Natural killer cell (primary cell): ENCODE measurements around the gene ADAM17. TPM values are rescaled to one million over a fixed set of nuclear protein-coding genes. Genes with fewer than 3 reads are reported as not detected.
A peak's percentile ranks its signal among the peaks of the same experiment; 100 is the strongest.

Experiments used
- ATAC-seq, 3 donors: fragments of 150-1000 bp in 2 of 3; fragments of 200-7000 bp in 1 of 3; cut with Tn5 transposase; 1 replicate in 1 of 3; 2 replicates in 2 of 3; pipeline ENCODE4 v1.10.0; 2021; ENCODE audit warnings: mild to moderate bottlenecking in 2 of 3, moderate library complexity in 2 of 3
- DNase-seq, 2 donors: peaks; one replicate each; pipeline versions ENCODE4 v3.0.0 to v3.0.0-alpha.2; 2013 to 2021; ENCODE audit warnings: mixed read lengths in 1 of 2
- H3K27ac ChIP-seq: one replicate; pipeline ENCODE4 v1.5.1; 2013; ENCODE audit warnings: mild to moderate bottlenecking, low read length
- H3K27me3 ChIP-seq: one replicate; pipeline ENCODE4 v1.6.1; 2013; ENCODE audit warnings: low read length; ENCODE audit not compliant: control insufficient read depth, insufficient read depth
- H3K36me3 ChIP-seq: one replicate; pipeline ENCODE4 v1.6.1; 2013; ENCODE audit warnings: low read length; ENCODE audit not compliant: control insufficient read depth, insufficient read depth
- H3K4me1 ChIP-seq: one replicate; pipeline ENCODE4 v1.6.1; 2013; ENCODE audit warnings: low read length; ENCODE audit not compliant: control insufficient read depth, insufficient read depth
- H3K4me3 ChIP-seq: one replicate; pipeline ENCODE4 v1.5.1; 2013; ENCODE audit warnings: low read length
- H3K9me3 ChIP-seq: one replicate; pipeline ENCODE4 v1.6.1; 2013; ENCODE audit warnings: low read length; ENCODE audit not compliant: control insufficient read depth, insufficient read depth
- H3K27ac Mint-ChIP-seq, 2 donors: one replicate each; pipeline ENCODE4 v1.8.0; 2022; ENCODE audit warnings: mild to moderate bottlenecking in 2 of 2, mixed read lengths in 2 of 2, moderate library complexity in 1 of 2
- H3K27me3 Mint-ChIP-seq, 2 donors: one replicate each; pipeline ENCODE4 v1.8.0; 2022; ENCODE audit warnings: low read depth in 2 of 2, mixed read lengths in 2 of 2
- H3K36me3 Mint-ChIP-seq: one replicate; pipeline ENCODE4 v1.8.0; 2022; ENCODE audit warnings: mixed read lengths
- H3K4me1 Mint-ChIP-seq, 2 donors: one replicate each; pipeline ENCODE4 v1.8.0; 2022; ENCODE audit warnings: mixed read lengths in 2 of 2
- H3K4me3 Mint-ChIP-seq: one replicate; pipeline ENCODE4 v1.8.0; 2022; ENCODE audit warnings: mild to moderate bottlenecking, moderate library complexity, mixed read lengths
- H3K9me3 Mint-ChIP-seq, 2 donors: one replicate each; pipeline ENCODE4 v1.8.0; 2022; ENCODE audit warnings: mixed read lengths in 2 of 2
- WGBS: methylation state at CpG from one replicate; pipeline ENCODE4 v1.1.7; 2013; ENCODE audit warnings: missing lambda C conversion rate; ENCODE audit not compliant: insufficient coverage; 5-methylcytosine and 5-hydroxymethylcytosine counted together
- intact Hi-C: fragments of 100-400 bp; cut with micrococcal nuclease; formaldehyde crosslinking; loops from one replicate; pipeline ENCODE4 v1.14.2; 2022
- total RNA-seq, 4 donors: library from RNA; stranded (reverse); fragments of 120-200 nt in 1 of 4; gene quantifications; one replicate each; pipeline versions ENCODE4 v1.2.3 to v1.2.4, GENCODE V29; 2013 to 2022
- TF ChIP-seq, protein P1 (sequence below): fragments of 200-600 bp; IDR thresholded peaks from one replicate; pipeline ENCODE4 v1.8.0; 2022; ENCODE audit warnings: antibody characterized with exemption

Gene ADAM17
- total RNA-seq, 3 donors from 2014 or later (not counting 1 experiment from before 2014, with no cell fraction given), result 44.0 to 53.8 (median 46.8) TPM

DNA sequence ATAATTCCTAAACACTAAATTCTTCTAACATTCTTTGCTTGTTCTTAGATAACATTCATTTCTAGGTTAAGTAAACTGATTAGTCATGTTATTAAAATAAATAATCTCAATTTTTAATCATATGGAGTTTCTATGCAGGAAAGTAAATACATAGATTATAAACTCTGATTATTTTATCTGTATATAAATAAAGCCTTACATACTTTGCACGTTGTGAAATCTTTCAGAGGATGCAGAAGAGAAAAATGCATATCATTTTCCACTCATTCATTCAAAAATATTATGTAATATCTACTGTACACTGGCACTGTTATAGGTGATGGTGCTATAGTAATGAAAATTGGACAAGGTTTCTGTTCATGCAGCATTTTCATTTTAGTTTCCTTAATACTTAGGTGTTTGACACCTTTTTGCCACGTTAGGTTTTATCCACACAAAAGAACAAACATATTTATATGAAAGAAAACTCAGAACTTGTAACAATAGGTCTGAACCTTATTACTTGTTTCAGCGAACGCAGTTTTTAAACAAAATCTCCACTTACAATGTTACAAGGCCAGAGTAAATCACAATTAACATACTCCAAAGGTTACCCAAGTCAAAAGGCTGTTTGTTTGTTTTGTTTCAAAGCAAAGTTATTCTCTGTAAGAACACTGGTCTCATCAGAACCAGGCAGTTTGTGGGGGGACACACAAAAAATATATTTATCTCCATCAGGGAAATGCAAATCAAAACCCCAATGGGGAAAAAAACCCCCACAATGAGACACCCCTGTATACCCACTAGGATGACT lies 27.4 kb downstream of the ADAM17 start:
- no peak overlapping the region for H3K27ac ChIP-seq
- intact Hi-C loops, result no loop called here
- ATAC-seq (no peak), DNase-seq (no peak)
- H3K4me3 ChIP-seq, result no peak overlapping the region
- Mint-ChIP-seq H3K9me3 (no peaks in the 10 kb centered on the region), H3K27ac (peak overlapping the region in 1 of 2 donors; percentile 53), H3K4me3 (no peak overlapping the region), H3K36me3 (peaks cover 32% of the 10 kb centered on the region), H3K4me1 (no peaks in the 10 kb centered on the region), H3K27me3 (no peaks in the 10 kb centered on the region)
- H3K27me3 ChIP-seq, result no peaks in the 10 kb centered on the region
- no peaks in the 10 kb centered on the region for H3K9me3 ChIP-seq
- TF ChIP-seq, protein P1, sequence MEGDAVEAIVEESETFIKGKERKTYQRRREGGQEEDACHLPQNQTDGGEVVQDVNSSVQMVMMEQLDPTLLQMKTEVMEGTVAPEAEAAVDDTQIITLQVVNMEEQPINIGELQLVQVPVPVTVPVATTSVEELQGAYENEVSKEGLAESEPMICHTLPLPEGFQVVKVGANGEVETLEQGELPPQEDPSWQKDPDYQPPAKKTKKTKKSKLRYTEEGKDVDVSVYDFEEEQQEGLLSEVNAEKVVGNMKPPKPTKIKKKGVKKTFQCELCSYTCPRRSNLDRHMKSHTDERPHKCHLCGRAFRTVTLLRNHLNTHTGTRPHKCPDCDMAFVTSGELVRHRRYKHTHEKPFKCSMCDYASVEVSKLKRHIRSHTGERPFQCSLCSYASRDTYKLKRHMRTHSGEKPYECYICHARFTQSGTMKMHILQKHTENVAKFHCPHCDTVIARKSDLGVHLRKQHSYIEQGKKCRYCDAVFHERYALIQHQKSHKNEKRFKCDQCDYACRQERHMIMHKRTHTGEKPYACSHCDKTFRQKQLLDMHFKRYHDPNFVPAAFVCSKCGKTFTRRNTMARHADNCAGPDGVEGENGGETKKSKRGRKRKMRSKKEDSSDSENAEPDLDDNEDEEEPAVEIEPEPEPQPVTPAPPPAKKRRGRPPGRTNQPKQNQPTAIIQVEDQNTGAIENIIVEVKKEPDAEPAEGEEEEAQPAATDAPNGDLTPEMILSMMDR, result no peak
- peaks cover 39% of the 10 kb centered on the region for H3K36me3 ChIP-seq
- H3K4me1 ChIP-seq, result no peaks in the 10 kb centered on the region
- 100% methylated on average over 3 of the region's 4 CpGs for WGBS

DNA sequence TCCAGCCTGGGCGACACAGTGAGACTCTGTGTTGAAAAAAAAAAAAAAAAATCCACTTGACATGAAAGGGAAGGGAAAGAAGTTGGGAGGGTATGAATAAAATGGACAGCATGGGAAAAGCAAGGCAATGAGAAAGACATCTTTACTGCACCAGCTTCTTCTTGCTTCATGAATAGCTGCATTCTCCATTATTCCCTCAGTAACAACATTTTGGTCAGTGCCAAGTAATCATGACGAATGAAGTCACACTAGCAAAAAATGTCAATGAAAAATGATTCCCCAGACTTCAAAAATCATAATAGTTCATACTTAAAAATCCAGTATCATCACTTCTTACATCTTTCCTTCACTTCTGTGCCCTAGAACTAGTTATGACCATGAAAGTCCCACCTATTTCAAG lies 30.4 kb downstream of the ADAM17 start:
- Mint-ChIP-seq H3K36me3 (peaks cover 42% of the 10 kb centered on the region), H3K4me3 (no peak overlapping the region), H3K9me3 (no peaks in the 10 kb centered on the region), H3K27ac (peak overlapping the region in 1 of 2 donors; percentile 42), H3K4me1 (no peaks in the 10 kb centered on the region), H3K27me3 (no peaks in the 10 kb centered on the region)
- TF ChIP-seq, protein P1, result no peak
- intact Hi-C loops, result no loop called here
- Histone ChIP-seq H3K4me3 (no peak overlapping the region), H3K4me1 (no peaks in the 10 kb centered on the region), H3K36me3 (peaks cover 54% of the 10 kb centered on the region), H3K9me3 (no peaks in the 10 kb centered on the region), H3K27me3 (no peaks in the 10 kb centered on the region), H3K27ac (no peak overlapping the region)
- ATAC-seq (no peak), DNase-seq (no peak)
- 97% methylated on average over 2 of the region's 2 CpGs for WGBS

- TF ChIP-seq, protein P1, result no peak
- H3K4me1 ChIP-seq, result no peaks in the 10 kb centered on the region
- Mint-ChIP-seq H3K9me3 (no peaks in the 10 kb centered on the region), H3K27ac (no peak overlapping the region), H3K4me1 (no peaks in the 10 kb centered on the region), H3K4me3 (no peak overlapping the region), H3K36me3 (peaks cover 46% of the 10 kb centered on the region), H3K27me3 (no peaks in the 10 kb centered on the region)
- WGBS, result 94% methylated on average over 7 of the region's 8 CpGs
- no peak for ATAC-seq
- DNase-seq, result no peak
- no peaks in the 10 kb centered on the region for H3K27me3 ChIP-seq
- intact Hi-C loops, result no loop called here
- peaks cover 60% of the 10 kb centered on the region for H3K36me3 ChIP-seq
- H3K27ac ChIP-seq, result no peak overlapping the region
- no peak overlapping the region for H3K4me3 ChIP-seq
- no peaks in the 10 kb centered on the region for H3K9me3 ChIP-seq
These were observed 31.3 kb downstream of the ADAM17 start for GRCh38 chr2:9524291-9524690.

DNA sequence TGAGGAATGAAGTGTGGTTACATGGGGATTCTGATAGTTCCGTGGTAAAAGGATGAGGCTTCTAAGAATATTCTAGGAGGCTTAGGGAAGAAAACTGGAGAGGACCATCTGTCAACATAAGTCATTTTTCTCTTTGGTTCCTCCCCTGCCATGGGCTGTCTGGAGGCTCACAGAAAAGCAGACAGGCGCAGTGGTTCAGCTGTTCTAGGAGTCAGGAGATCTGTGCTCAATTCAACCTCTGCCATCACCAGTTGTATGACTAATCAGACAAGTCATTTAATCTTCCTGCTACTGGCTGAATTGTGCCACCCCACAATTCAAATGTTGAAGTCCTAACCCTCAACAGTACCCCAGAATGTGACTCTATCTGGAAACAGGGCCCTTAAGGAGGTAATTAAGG lies 36.4 kb downstream of the ADAM17 start:
- TF ChIP-seq, protein P1, result no peak
- Mint-ChIP-seq H3K4me1 (no peaks in the 10 kb centered on the region), H3K4me3 (no peak overlapping the region), H3K36me3 (peaks cover 40% of the 10 kb centered on the region), H3K27ac (no peak overlapping the region), H3K27me3 (no peaks in the 10 kb centered on the region), H3K9me3 (no peaks in the 10 kb centered on the region)
- Histone ChIP-seq H3K36me3 (peaks cover 58% of the 10 kb centered on the region), H3K27me3 (no peaks in the 10 kb centered on the region), H3K27ac (no peak overlapping the region), H3K9me3 (no peaks in the 10 kb centered on the region), H3K4me3 (no peak overlapping the region), H3K4me1 (no peaks in the 10 kb centered on the region)
- 100% methylated on average over 2 of the region's 2 CpGs for WGBS
- ATAC-seq (no peak), DNase-seq (no peak)
- intact Hi-C loops, result no loop called here
